Activated CD4-positive, CD25-positive, alpha-beta regulatory T cell treated with anti-CD3 and anti-CD28 coated beads, Interleukin-2, amount 50 U/mL, for 72 hours (primary cell): ENCODE results near the gene PDSS2.

ENCODE experiments used
- DNase-seq: peaks from one replicate; pipeline ENCODE4 v3.0.0; 2021

Gene PDSS2

DNA sequence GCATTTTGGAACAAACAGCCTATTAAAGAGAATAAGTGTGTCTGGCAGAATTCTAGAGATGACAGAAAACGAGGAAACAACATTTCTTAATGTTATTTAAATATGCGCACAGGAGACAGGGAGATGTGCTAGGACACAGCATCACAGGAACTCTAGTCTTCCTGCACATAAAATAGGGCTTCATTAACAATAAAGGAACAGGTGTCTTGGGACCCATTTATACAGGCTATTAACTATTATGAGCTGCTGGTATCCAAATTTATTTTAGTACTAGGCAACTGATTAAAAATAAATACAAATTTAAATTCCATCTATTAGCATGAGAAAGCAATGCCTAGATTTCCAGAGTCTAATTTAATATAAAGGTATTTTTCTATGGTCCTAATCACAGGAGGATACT, 102.3 kb downstream of the PDSS2 start:
- no peak for DNase-seq

DNA sequence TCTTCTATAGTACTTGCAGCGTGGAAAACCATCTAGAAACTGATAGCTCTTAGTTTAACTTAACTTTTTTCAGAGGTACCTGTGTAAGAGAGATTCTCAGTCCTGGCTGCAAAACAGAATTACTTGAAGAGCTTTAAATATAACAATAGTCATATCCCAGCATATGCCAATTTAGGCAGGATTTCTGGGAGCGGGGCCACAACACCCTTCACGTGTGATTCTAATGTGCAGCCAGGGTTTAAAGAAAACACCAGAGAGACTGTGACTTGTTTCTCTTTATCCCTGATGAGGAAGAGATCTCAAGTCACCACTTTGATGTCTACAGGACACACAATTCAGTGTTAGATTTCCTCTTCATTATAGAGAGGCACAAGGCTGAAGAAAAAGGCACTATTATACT, 103.7 kb downstream of the PDSS2 start:
- DNase-seq, result no peak

DNA sequence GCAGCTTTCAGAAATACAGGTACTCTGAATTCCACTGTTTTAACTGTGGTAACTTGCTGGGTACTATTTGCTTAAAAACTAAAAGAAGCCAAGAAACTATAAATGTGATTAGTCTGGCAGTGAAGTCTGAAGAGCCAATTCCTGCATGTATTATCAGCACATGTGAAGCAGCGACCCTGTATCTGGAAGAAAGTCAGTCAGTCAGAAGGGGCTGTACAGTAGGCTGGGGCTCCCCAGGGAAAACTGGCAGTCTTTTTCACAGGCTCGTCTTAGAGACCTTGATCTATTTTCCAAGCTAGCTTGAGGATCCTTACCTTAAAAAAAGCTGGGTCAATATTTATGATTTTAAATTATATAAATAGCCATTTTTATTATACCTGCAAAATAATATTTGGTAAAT, 104.9 kb downstream of the PDSS2 start:
- DNase-seq, result no peak

DNA sequence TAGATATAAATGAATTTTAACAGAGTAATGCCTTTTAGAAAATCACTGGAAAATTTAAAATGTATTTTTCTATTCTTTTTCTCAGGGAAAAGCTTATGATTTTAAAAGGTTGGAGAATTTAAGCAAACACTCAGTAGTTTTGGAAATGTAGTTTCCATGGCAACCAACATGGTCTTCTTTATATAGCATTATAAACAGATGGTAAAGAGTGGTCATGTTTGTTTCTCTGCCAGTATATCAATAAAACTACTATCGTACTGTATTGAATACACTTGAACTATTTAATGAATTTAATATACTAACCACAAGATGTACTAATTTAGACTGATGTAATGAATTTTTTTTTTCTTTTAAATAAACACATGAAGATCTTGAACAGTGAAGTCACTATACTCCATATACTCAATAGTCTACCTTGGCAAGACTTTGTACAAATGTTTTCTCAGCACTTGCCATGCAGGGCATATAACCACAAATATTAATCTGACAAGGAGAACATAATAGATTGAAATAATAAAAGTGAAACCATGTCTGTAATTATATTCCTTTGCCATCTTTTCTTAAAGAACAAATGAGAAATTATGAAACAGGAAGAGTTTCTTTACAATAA, 105.5 kb downstream of the PDSS2 start:
- DNase-seq, result no peak

DNA sequence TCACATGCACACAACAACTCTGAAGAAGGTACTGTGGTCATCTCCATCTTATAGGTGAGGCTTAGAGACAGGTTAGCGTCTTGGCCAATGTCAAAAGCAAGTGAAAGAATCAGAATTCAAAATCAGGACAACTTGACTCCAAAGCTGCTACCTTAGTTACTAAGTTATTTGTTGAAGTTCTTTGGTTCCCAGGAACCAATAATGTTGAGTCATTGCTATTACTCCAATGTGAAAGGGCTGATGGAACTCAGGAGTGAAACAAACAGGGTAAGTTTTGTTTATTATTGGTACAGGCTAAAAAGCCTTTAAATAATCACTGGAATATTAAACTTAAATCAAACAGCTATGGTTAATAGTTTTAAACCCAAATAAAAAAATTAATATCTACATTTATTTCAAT, 111.1 kb downstream of the PDSS2 start:
- DNase-seq, result no peak

DNA sequence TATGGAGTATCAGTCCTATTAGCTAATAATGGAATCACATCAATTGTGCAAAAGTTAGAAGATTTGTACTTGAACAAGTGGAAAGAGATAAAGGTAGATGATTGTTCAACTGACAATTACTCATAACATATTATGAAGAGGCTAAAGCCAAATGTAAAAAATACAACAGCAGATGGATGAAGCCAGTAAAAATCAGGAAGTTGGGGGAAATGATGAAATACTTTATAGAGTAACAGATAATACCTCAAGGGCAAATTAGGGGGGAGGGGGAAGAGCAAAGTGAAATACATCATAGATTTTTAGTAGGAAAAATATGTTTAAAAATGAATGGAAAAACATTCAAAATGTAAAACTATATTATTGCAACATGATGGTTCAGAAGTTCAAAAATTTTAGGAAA, 114.0 kb downstream of the PDSS2 start:
- no peak for DNase-seq

DNA sequence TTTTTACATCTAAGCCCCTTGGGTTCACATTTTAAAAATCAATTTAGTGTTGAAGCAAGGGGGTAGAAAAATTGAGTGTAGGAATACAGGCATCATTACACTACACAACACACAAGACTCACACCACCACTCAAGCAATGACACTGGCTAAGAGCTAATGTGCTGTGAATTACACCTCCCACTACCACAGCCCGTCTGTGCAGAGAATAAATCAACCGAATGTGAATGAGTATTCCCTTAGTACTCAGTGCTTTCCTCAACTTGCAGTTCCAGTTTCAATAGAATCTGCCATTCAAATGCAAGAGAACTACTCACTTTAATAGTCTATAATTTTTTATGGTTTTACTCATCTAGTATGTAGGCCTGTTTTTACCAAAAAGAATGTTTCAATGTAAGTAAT, 114.4 kb downstream of the PDSS2 start:
- no peak for DNase-seq

DNA sequence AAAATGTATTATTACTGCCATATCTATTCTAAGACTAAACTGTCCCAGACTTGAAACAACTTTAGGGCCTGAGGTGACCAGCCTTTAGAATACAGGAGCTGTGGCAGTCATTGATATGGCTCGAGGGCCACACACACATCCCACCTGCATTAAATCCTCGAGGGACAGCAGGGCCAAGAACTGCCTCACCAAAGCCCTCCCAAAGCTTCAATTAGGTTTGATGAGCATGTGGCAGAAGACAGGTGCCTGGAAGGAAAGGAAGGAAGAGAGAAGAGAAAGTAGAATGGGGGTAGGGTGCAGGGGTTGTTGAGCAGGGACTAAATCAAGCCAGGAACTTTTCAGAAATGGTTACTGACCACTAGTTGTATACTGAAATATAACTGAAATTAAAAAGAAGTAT, 115.0 kb downstream of the PDSS2 start:
- DNase-seq, result no peak

DNA sequence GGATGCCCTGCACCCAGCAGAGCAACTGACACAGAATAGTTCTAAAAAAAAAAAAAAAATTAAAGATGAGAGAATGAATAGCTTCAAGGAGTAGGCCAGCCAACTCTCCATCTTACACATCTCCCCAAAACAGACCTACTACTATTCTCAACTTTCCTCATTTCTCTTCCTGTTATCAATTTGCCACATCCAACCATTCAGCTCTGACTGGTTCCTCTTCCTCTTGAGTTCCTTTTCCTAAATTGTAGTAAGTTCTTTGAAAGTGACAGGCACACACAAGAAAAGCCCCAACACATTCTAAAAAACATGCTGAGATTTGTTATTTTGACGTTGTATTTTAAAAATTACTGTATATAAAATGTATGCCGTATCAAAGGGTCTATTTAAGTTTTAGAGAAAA, 117.2 kb downstream of the PDSS2 start:
- no peak for DNase-seq

DNA sequence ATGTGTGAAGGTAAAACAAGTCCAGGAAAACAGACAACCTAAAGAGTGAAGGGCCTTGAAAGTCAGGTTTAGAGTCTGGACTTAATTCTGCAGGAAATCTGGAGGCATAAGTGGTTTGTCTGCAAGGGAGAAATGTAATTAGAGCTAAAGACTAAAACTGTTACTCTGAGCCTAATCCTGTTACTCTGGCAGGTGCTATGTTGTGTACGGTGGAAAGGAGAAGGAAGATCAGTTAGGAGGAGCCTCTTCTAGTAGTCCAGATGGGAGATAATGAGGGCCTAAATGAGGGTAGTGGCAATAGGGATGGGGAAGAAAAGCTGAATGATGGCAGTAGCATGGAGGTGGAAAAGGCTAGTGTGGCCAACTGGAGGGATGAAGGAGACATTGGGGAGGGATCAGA, 118.5 kb downstream of the PDSS2 start:
- DNase-seq, result no peak

DNA sequence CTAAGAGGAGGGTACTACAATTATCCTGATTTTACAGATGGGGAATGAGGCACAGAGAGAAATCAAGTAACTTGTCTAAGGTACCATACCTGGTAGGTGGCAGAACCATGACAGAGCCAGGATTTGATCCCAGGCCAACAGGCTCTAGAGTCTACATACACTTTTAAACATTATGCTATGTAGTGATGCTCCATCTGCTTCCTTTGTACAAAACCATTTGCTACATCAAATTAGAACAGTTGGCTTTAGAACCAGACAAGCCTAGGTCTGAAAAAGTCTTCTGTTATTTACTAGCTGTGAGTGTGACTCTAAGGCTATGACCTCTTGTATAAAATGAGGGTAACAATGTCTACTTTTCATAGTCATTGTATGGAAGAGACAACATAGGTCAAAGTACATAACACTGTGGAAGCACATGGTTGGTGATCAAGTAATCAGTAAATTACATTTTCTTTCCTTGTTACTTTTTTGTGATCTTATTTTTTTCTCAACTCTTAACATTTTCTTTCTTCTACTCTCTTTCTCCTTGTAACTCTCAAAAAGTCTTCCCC, 122.1 kb downstream of the PDSS2 start:
- DNase-seq, result no peak

DNA sequence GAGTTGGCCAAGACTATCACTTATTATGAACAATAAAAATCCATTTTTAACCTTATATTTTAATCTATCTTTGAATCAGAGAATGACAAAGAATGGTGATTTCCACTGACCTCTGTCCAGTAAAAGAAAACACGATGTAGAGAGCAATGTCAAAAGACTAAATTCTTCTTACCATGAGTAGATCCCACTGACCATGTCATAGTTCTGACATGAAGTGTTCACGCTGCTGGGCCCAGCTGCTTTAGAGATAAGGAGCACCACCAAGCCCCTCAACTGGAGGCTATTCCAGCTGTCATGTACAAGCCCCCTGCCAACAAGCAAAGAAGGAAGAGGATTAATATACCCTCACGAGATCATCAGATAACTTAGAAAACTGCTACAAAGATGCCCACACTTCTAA, 125.3 kb downstream of the PDSS2 start:
- DNase-seq, result no peak

DNA sequence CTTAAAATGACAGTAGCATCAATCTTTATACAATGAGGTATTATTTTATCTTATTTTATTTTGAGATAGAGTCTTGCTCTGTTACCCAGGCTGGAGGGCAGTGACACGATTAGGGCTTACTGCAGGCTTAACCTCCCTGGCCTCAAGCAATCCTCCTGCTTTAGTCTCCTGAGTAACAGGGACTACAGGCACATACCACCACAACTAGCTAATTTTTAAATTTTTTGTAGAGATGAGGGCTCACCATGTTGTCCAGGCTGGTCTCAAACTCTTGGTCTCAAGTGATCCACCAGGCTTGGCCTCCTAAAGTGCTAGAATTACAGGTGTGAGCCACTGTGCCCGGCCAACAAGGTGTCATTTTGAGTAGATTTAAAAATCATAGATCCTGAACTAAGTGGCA, 125.9 kb downstream of the PDSS2 start:
- DNase-seq, result no peak

DNA sequence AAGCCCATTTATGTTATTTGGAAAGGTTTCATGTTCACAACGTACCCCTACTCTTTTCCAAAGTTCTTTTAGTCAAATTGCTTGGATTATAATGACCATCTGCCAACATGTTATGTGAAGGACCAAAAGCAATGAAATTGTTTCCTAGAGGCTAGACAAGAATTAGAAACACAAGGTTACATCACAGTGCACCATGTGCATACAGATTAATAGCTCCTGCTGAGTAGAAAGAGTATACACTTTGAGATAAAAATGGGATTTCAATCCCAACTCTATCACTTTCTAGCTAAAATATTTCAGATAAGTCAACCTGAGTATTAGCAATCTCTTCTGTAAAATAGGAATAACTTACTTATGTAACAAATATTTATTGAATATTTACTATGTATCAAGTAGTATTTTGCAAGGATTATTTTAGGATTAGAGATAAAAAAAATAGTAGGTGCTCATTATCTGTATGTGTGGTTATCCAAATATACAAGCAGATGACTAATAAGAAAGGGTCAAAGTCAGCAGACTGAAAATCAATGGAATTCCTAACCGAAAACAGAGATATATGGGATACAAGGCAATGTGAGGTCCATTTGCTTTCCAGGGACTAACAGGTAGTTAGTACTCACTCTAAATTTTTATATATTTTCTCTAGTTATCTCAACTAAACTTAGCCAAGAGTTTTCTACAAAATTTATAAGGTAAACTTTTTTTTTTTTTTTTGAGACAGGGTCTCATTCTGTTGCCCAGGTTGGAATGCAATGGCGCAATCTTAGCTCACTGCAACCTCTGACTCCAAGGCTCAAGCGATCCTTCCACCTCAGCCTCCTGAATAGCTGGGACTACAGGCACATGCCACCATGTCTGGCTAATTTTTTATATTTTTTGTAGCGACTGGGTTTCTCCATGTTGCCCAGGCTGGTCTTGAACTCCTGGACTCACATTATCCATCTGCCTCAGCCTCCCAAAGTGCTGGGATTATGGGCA, 127.7 kb downstream of the PDSS2 start:
- no peak for DNase-seq

DNA sequence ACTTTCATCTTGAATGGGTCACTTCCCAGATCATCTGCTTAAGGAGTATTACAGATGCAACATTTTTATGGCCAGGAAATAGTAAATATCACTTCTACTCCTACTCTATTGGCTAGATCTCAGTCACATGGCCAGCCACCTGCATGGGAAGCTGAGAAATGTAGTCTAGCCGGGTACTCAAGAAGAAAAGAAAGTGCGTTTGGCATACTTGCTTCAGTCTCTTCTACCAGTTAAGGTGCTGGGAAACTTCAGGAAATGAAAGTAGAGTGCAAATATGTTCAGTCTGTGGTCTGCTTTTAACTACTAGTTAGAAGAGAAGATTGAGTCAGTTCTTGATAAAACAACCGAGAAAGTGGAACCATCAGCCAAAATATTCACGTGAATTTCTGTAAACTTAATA, 129.2 kb downstream of the PDSS2 start:
- DNase-seq, result no peak

DNA sequence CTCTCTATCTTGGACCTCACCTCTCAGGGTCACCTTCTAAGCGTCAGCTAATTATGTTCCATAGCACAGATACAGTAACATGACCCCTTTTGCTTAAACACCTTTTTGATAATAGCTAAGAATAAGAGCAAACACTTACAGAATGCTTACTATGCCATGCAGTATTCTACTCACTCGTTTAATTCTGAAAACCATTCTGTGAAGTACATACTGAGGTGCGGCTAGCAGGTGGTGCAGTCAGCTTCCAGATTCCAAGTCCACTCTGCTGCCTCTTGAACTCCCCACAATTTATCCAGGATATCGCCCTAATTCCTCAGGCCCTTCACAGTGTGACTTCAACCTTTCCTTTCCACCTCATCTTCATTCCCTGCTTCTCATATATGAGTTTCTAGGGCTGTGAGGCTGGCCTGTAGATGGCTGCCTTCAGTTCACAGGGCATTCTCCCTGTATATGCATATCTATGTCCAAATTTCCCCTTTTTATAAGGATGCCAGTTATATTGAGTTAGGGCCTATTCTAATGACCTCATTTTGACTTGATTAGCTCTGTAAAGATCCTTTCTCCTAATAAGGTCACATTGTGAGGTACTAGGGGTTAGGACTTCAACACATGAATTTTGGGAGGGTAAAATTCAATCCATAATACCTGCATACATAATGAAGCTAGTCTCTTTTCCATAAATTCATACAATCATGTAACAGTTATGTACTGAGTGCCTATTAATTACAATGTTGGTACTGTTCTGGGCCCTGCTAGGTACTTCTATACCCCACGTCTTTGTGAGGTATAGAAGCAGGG, 130.1 kb downstream of the PDSS2 start:
- DNase-seq, result no peak

DNA sequence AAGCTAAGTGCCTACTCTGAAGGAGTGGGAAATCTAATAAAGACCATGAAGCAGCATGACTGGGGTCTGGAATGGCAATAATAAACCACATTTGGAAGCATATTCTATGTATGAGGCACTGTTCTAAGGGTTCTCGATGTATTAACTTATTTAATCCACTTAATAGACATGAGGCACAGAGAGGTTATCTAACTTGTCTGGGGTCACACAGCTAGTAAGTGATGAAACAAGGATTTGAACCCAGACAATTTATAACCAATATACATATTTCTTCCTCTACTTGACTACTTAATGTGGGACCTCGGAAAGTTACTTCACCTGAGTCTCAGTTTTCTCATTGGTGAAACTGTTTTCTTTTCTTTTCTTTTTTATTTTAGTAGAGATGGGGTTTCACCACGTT, 131.3 kb downstream of the PDSS2 start:
- no peak for DNase-seq

DNA sequence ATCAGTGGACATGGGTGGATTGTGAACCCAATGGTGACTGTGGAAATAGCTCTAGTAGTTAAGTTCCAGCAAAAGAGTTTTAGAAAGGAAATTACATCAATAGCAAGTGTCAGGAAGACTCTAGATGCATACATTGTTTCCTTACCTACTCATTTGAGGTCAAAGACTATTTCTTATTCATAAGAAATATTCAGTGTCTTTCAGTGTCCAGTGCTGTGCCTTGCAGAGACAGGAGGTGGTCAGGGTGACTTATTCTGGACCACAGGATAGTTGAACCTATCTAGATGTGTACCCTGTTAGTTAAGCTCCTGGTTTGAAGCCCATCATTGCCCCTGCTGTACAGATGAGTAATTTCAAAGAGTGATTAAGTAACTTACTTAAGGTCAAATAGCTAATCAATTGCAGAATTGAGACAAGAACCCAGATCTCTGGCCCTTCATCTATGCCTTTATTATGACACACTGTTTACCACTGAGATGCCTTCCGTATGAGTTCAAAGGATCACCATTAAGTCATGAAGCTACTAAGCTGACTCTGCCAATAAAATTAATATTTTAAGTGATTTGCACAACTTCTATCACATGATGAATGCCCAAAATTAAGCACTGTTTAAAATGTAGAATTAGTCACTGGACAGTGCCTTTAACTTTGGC, 136.1 kb downstream of the PDSS2 start:
- no peak for DNase-seq

DNA sequence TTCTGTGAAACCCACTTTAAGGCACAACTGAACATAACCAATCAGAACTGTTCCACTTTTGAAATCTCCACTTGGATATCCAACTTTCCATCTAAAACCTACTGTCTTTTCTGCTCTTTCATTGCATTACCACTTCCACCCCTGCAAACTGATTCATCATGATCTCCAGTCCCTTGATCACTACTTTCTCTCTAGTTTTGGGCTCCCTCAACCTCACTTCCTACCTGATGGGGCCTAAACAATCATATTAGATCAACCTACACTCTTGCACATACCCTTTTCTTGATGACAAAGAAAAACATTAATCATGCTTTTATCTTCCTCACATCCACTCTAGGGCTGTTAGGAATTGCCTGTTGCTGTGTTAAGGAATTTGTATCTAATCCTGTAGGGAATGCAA, 137.6 kb downstream of the PDSS2 start:
- DNase-seq, result no peak

DNA sequence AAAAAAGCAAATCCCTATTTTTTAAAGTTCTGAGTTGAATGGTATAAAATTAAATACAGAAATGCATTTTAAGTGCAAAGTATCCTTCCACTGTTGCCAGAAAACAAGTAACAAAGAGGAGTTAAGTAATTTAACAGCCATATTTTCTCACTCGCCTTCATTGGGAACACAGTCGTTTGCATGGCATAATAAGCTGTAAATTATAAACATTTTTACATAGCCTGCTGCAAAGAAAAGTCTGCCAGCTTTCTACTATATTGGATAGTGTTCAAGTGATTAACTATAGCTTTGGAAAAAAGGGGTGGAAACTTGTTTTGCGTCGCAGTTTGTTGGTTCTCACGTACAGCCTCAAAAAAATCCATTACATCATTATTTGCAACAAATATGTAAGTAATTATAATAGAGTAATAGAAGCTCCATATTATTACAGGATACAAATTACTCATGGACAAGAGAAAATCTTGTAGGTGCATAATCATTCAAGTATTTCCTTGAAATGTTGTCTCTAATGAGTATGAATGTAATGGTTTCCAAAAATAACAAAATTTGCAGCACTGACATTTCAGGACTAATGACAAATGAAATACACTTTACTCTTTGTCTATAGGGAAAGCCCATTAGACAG, 139.3 kb downstream of the PDSS2 start:
- no peak for DNase-seq

DNA sequence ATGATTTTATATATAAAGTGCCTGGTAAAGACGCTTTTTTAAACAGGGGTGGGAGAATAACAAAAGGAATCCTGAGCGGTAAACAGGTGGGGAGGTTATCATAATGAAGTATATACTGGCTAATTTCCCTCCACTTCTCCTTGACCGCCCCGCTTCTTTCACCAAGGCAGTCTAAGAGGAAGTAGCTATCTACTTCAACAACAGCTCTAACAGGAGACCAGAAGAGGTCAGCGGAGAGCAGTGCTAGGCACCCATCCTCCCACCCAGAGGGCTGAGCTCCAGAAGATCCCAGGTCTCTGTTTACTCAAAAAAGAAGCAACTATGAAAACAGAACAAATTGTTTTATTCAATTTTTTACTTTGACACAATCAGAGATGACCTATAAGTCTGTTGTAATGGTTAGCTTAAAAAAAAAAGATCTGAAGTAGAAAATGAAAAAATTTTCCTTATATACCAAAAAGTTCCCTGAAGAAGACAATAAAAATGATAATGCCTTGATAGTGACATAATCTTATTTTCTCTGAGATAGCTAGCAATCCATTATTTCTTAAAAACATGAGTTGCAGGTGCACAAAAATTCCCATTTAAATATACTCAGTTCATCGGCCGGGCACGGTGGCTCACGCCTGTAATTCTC, 141.1 kb downstream of the PDSS2 start:
- no peak for DNase-seq

DNA sequence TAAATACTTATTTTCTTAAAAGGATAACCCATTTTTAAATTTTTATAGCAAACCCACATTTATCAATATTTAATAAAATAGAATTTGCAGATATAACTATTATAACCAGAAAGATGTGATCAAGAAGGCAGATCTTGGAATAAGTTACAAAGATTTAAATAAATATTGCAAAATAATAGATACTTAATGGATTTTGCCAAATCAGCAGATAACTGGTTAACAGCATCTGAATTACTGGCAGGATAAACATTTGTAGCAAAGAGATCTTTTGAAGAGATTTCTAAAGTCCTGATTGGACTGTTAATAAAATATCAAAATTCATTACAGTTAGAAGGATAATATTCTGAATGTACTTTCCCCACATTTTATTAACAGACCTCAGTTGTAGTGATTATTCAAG, 144.2 kb downstream of the PDSS2 start:
- no peak for DNase-seq
